Stimulated activated CD8-positive, alpha-beta memory T cell treated with anti-CD3 and anti-CD28 coated beads, Interleukin-15, amount 100 ng/mL, for 4 hours (primary cell): Measurements from ENCODE around the gene NTN1.

Experiments
- DNase-seq, 2 donors: peaks; one replicate each; pipeline ENCODE4 v3.0.0-alpha.2; 2020; ENCODE audit warnings: low read depth in 2 of 2

The NTN1 gene

DNA sequence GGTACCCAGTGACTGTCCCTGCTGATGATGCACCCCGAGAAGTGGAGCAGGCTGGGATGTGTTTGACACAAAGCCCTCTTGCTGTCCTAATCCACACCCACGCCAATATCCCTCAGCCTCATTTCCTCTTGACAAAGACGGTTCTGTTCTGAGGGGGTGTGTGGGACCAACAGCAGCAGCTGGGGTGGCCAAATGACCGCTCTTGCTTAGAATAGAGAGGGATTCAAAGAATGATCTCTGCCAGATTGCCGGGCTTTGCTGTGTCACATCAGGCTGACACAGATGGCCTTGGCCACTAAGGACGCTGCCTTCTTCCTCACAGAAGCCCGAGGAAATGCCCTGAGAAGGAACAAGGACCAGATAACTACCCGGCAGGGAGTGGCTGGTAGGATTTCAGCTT lies 250.7 kb downstream of the NTN1 start:
- DNase-seq, result no peak

DNA sequence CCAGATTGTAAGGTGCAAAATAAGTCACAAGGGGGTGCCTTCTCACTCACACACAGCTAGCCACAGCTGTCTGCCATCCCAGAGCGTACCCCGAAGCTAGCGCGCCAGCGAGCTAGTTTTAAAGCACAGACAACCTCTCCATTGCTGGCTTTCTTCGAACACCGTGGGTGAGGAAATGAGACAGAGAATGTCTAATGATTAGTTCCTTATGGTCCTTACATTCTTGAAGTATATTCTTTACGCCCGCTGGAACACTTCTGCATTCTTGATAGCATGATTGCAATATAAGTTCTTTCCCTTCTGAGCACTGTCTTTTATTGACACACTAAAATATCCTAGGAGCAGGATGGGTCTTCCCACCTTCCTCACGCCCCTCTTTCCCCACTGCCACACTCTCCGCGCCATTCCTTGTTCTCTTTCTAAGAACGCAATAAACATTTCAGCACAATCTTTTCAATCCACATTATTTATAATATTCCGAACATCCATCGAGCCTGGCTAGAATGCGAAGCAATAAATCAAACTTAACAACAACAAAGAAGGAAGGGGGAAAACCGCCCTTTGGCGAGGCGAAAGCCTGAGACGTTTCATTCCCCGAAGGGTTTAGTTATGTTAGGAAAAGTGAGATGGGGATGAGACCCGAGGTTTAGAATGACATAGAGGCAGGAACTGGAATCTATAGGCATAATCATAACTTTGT lies 251.3 kb downstream of the NTN1 start:
- no peak for DNase-seq

- DNase-seq, result no peak
Observed at GRCh38 chr17:9273428-9274391, 252.4 kb downstream of the NTN1 start.

- DNase-seq, result no peak
Observed at GRCh38 chr17:9274973-9275372, 253.7 kb downstream of the NTN1 start.

DNA sequence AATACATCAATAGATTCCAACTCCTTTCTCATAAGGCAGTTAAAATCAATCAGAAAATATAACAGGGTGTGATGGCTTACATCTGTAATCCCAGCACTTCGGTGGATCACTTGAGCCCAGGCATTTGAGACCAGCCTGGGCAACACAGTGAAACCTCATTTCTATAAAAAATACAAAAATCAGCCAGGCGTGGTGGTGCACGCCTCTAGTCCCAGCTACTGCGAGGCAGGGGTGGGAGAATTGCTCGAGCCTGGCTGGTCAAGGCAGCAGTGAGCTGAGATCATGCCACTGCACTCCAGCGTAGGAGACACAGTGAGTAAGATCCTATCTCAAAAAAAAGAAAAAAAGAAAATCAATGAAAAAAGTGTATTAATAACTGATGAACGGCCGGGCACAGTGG lies 258.6 kb downstream of the NTN1 start:
- DNase-seq, result no peak

DNA sequence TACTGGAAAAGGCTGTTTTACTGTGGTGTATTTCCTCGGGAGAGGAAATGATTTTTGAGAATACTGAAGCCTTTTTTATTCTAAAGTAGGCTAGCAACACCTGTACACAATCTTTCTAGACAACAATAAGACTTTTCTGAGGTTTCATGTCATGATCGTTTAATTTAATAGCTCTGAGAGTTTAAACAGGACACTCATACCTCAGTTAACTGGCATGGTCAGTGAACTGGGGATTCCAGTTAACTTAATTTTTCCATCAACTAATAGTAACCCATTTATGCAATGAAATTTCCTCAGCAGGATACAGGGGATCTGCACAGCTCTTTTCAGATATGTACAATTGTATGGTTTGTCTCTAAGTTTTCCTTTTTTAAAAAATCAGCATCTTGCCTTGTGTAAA lies 262.6 kb downstream of the NTN1 start:
- no peak for DNase-seq

- DNase-seq, result no peak
Observed at GRCh38 chr17:9284884-9285283, 263.6 kb downstream of the NTN1 start.

GRCh38 chr17:9285602-9286427 lies 264.5 kb downstream of the NTN1 start:
- no peak for DNase-seq

DNA sequence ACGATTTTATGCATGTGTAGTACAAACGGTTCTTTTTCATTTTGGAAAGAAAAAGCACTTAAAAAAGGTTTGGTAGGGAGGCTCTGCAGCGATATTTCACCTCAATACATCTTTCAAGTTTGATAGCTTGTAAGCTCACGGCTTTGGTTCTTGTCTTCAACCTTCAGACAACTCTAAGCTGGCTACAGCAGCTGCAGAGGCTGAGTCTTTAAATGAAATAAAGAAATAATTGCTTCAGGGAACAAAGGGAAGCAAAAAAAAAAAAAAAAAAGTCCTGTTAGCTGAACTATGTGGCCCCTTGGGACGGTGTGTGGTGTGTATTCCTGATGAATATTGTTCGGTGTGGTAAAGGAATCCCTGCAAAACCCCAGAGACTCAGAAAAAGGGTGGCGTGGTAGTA lies 265.1 kb downstream of the NTN1 start:
- no peak for DNase-seq

DNA sequence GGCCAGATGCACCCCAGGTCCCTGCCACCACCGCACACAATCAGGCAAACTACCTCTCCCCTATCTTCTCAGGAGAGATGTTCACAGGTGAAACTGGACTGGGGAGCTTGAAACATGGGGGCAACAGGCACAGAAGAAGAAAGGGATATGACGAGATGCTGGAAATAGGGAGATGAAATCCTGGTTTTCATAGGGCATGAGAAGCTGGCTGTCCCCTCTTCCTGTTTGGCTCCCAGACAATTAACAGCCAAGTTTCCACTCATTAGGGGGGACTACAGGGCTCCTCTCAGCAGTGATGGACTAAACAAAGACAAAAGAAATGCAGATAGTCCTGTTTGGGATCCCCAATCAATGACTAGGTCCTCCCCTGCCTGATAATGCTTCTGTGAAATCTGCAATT lies 266.0 kb downstream of the NTN1 start:
- DNase-seq, result no peak

DNA sequence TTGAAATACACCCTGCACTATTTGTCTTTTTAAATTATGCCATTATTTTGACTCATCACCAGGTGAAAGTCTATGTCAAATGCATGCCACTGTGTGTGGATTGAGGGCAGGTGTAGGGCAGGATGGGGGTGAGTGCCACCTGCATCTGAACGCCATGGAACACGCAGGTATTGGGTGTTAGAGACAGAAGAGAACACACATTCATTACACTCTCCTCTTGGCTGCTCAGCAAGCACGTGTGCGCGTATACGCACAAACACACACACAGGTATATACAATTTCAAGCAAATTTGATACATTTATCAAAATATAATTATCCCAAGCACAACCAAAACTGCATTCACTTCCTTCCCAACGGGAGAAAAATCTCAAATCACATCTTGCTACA lies 268.9 kb downstream of the NTN1 start:
- no peak for DNase-seq

- no peak for DNase-seq
Observed at GRCh38 chr17:9291912-9292560, 270.7 kb downstream of the NTN1 start.

GRCh38 chr17:9292561-9292941 lies 271.2 kb downstream of the NTN1 start:
- DNase-seq, result no peak
